GM18499 (cell line): ENCODE measurements around the gene CAPN11.

Experiments
- ATAC-seq: cut with Tn5 transposase; IDR thresholded peaks from one replicate; pipeline ENCODE4 v1.9.1; 2021; ENCODE audit warnings: moderate number of reproducible peaks; ENCODE audit not compliant: insufficient read depth, unreplicated experiment

CAPN11 gene

GRCh38 chr6:44202332-44202971 is 43.8 kb downstream of the CAPN11 start:
- ATAC-seq, result no peak

GRCh38 chr6:44202972-44203750 is 44.5 kb downstream of the CAPN11 start:
- no peak for ATAC-seq

DNA sequence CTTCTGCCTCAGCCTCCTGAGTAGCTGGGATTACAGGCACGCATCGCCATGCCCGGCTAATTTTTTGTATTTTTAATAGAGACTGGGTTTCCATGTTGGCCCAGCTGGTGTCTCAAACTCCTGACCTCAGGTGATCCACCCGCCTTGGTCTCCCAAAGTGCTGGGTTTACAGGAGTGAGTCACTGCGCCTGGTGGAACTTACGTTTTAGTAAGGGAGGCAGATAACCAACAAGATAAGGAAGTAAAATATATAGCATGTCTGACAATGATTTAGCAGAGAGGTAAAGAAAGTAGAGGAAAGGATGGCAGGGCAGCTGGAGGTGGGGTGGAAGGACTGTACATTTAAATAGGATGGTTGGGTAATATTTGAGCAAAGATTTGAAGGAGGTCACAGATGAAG is 45.3 kb downstream of the CAPN11 start:
- no peak for ATAC-seq

GRCh38 chr6:44207966-44208365 is 49.3 kb downstream of the CAPN11 start:
- ATAC-seq, result no peak

GRCh38 chr6:44211284-44211683 is 52.7 kb downstream of the CAPN11 start:
- ATAC-seq, result no peak

DNA sequence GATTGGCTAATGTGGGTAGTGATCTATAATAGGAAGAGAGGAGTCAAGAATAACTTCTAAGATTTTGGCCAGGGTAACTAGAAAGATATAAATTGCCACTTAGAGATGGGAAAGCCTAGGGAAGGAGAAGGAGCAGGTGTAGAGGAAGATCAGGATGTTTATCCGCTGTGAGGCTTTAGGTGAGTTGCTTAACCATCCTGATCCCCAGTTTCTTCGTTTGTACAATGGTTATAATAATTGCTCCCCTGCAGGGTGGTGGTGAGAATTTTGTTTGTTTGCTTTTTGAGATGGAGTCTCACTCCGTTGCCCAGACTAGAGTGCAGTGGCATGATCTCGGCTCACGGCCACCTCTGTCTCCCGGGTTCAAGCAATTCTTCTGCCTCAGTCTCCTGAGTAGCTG is 55.7 kb downstream of the CAPN11 start:
- ATAC-seq, result no peak

DNA sequence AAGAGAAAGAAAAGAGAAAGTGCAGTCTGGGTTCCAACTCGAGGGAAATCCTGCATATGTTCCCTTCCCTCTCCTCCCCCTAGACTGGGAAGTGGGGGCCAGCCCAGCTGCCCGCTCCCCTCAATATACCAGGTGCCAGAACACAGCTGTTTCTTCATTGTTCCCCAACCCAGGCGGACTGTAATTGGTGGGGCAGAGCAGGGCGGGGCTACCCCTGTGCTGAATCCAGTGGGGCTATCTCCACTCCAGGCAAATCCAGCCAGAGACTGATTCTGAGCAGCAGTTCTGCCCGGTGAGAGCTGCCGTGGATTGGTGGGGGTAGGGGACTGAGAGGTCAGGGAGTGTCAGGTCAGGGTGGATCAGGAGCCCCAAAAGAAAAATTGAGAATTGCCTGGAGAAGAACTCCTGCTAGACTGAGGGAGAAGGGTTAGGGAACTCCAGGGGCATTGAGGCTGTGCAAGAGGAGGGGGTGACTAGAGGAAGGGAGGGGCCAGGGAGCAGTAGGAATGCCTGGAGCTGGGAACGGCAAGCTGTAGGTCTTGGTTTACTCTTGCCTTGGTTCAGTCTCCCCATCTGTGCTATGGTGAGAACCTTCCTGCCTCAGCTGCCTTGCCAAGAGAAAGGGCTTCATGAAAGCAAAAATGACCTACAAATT is 58.2 kb downstream of the CAPN11 start, which contains the start of gene MYMX:
TSS of gene MYMX (plus strand) at position 250 of the 655 bp plus-strand sequence. CDS start 546 bp downstream, outside the sequence.
- no peak for ATAC-seq

- no peak for ATAC-seq
Observed at GRCh38 chr6:44217332-44218143, 58.9 kb downstream of the CAPN11 start.

GRCh38 chr6:44219053-44219814 is 60.6 kb downstream of the CAPN11 start:
- no peak for ATAC-seq

GRCh38 chr6:44219815-44220784 is 61.5 kb downstream of the CAPN11 start:
- ATAC-seq, result no peak

- ATAC-seq, result no peak
Observed at GRCh38 chr6:44220913-44221290, 62.3 kb downstream of the CAPN11 start.

- ATAC-seq, result no peak
Observed at GRCh38 chr6:44221291-44221960, 62.8 kb downstream of the CAPN11 start.

DNA sequence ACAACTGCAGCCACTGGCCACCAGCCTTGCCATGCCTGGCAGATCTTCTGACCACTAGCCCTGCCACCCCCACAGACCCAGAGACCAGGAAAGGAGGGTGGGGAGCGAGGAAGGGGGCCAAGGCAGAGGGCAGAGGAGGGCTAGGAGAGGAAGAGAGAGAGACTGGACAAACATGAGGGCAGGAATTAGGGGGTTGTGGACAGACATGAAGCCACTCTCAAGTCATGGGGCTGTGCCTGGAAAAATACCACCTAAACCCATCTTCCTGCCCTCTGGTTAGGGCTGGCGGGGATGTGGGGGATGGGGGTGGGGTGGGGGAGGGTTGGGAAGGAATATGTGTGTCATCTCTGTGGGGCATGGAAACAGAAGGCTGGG is 63.3 kb downstream of the CAPN11 start:
- no peak for ATAC-seq

DNA sequence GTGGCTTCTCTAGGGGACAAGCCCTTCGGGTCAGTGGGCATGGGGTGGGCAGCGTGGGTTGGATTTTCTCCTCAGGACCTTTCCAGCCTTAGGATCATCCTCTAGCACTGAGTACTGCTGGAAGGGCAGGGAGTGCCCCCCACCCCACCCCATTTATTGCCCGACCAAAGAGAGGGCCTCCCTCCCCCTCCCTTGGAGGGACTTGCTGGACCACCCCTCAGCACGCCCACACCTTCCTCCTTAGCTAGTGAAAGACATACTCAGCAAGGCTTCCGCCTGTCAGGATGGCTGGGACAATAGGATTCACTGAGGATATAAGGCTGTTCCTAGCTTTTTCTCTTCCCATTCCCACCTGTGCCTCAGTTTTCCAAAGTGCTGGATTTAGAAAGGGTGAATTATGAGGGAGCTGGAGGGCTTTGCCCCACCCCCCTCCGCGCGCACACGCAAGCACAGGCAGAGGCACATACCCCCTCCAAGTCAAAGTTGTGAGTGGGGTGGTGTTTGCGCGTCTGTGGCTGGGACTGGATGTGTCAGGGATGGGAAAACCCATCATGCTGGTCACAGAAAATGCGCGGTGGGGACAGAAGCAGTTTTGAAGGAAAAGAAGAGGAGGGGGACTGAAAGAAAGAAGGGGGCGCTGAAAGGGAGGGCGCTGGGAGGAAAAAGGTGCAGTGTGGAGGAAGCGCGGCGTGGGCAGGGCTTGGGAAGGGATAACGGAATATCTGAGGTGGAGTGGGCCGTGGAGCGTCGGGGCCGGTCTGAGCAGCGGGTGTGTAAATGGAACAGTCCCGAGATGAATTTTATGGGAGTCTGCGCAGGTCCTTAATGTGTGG is 64.1 kb downstream of the CAPN11 start:
- ATAC-seq, result no peak

GRCh38 chr6:44223319-44224028 is 64.9 kb downstream of the CAPN11 start, which contains the start of gene SLC29A1:
Gene SLC29A1, plus strand, starts transcription at chr6:44223595. Its CDS starts 3,719 bp downstream, at chr6:44227314.
- ATAC-seq, result no peak
